Measurements from ENCODE around the gene PCSK1N. TPM values are rescaled to one million over a fixed set of nuclear protein-coding genes. Genes with fewer than 3 reads are reported as not detected.

PCSK1N gene
- total RNA-seq, 1 donor from 2014 or later, result 74.2 TPM

- peaks cover 2% of the 10 kb centered on the region for H3K27me3 Mint-ChIP-seq (ENCODE audit: low read depth)
- peaks cover 17% of the 10 kb centered on the region for H3K4me1 Mint-ChIP-seq (ENCODE audit: low read depth)
- H3K9me3 Mint-ChIP-seq (ENCODE audit: low read depth), result peaks cover 6% of the 10 kb centered on the region
- no peaks in the 10 kb centered on the region for H3K36me3 Mint-ChIP-seq (ENCODE audit: low read depth)
- no peak for TF ChIP-seq CTCF (IDR thresholded peaks at IDR 0.05)
- peak overlapping the region; percentile 81 for H3K4me3 Mint-ChIP-seq (ENCODE audit: unreplicated experiment)
- H3K27ac Mint-ChIP-seq (ENCODE audit: unreplicated experiment), result no peak overlapping the region
- no peak for DNase-seq (ENCODE audit: low spot score)
Measured at GRCh38 chrX:48834383-48834709, 1.1 kb downstream of the PCSK1N start.

GRCh38 chrX:48833542-48834138 lies 1.8 kb downstream of the PCSK1N start:
- H3K36me3 Mint-ChIP-seq (ENCODE audit: low read depth), result no peaks in the 10 kb centered on the region
- TF ChIP-seq CTCF (IDR thresholded peaks at IDR 0.05), result peak; percentile 29
- peak overlapping the region; percentile 10 for H3K27ac Mint-ChIP-seq (ENCODE audit: unreplicated experiment)
- peaks cover 2% of the 10 kb centered on the region for H3K27me3 Mint-ChIP-seq (ENCODE audit: low read depth)
- peaks cover 6% of the 10 kb centered on the region for H3K9me3 Mint-ChIP-seq (ENCODE audit: low read depth)
- peaks cover 17% of the 10 kb centered on the region for H3K4me1 Mint-ChIP-seq (ENCODE audit: low read depth)
- DNase-seq (ENCODE audit: low spot score), result no peak
- H3K4me3 Mint-ChIP-seq (ENCODE audit: unreplicated experiment), result peak overlapping the region; percentile 81

GRCh38 chrX:48831909-48832291 lies 3.5 kb downstream of the PCSK1N start:
- DNase-seq (ENCODE audit: low spot score), result no peak
- Mint-ChIP-seq H3K4me3 (ENCODE audit: unreplicated experiment) (no peak overlapping the region), H3K27me3 (ENCODE audit: low read depth) (peaks cover 2% of the 10 kb centered on the region), H3K4me1 (ENCODE audit: low read depth) (peaks cover 17% of the 10 kb centered on the region), H3K36me3 (ENCODE audit: low read depth) (peaks cover 5% of the 10 kb centered on the region), H3K27ac (ENCODE audit: unreplicated experiment) (no peak overlapping the region), H3K9me3 (ENCODE audit: low read depth) (peaks cover 11% of the 10 kb centered on the region)
- TF ChIP-seq CTCF (IDR thresholded peaks at IDR 0.05), result no peak

- no peak overlapping the region for H3K27ac Mint-ChIP-seq (ENCODE audit: unreplicated experiment)
- H3K4me1 Mint-ChIP-seq (ENCODE audit: low read depth), result peaks cover 17% of the 10 kb centered on the region
- no peak overlapping the region for H3K4me3 Mint-ChIP-seq (ENCODE audit: unreplicated experiment)
- peaks cover 8% of the 10 kb centered on the region for H3K9me3 Mint-ChIP-seq (ENCODE audit: low read depth)
- DNase-seq (ENCODE audit: low spot score), result no peak
- H3K36me3 Mint-ChIP-seq (ENCODE audit: low read depth), result peaks cover 5% of the 10 kb centered on the region
- no peaks in the 10 kb centered on the region for H3K27me3 Mint-ChIP-seq (ENCODE audit: low read depth)
- no peak for TF ChIP-seq CTCF (IDR thresholded peaks at IDR 0.05)
Measured at GRCh38 chrX:48831136-48831908, 4.1 kb downstream of the PCSK1N start.

- no peak for TF ChIP-seq CTCF (IDR thresholded peaks at IDR 0.05)
- Mint-ChIP-seq H3K27me3 (ENCODE audit: low read depth) (no peaks in the 10 kb centered on the region), H3K9me3 (ENCODE audit: low read depth) (peaks cover 14% of the 10 kb centered on the region), H3K4me3 (ENCODE audit: unreplicated experiment) (no peak overlapping the region), H3K27ac (ENCODE audit: unreplicated experiment) (no peak overlapping the region), H3K4me1 (ENCODE audit: low read depth) (peaks cover 10% of the 10 kb centered on the region), H3K36me3 (ENCODE audit: low read depth) (peaks cover 16% of the 10 kb centered on the region)
- no peak for DNase-seq (ENCODE audit: low spot score)
Measured at GRCh38 chrX:48829016-48829735, 6.2 kb downstream of the PCSK1N start.

Measured in chondrocyte (in vitro differentiated cells).